Measurements from ENCODE around the gene INPP5A.

DNA sequence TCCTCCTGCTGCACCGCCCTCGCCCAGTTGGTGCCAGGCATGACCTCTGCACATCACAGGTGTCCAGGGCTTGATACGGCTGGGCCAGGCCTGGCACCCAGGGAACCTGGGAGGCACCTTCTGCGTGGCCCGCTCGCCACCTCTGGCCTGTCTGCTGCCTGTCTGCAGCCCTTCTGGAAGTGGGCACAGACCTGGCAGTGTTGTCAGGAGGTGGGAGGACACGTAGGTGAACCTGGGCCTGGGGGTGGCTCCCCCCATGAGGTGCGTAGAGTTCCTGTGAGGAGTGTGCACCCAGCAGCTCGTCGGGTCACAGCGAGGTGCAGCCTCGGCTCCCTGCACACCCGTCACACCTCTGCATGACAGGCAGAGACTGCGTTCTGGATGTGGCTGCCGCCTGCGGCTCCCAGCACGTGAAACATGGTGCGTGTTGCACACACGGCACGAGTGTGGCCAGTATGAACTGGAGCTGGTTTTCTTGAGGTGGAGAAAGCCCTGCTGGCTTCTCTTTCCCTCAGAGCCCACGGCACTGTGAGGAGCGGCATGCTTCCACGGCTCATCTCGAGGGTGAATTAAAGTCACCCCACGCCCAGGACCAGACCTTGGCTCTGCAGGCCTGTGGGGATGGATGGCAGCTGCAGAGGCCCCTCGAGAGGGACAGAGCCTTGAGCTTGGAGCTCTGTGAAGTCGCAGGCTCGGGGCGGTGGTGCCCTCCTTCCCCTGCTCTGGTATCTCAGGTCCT lies 24.8 kb downstream of the INPP5A start:
- TF ChIP-seq, protein P1, sequence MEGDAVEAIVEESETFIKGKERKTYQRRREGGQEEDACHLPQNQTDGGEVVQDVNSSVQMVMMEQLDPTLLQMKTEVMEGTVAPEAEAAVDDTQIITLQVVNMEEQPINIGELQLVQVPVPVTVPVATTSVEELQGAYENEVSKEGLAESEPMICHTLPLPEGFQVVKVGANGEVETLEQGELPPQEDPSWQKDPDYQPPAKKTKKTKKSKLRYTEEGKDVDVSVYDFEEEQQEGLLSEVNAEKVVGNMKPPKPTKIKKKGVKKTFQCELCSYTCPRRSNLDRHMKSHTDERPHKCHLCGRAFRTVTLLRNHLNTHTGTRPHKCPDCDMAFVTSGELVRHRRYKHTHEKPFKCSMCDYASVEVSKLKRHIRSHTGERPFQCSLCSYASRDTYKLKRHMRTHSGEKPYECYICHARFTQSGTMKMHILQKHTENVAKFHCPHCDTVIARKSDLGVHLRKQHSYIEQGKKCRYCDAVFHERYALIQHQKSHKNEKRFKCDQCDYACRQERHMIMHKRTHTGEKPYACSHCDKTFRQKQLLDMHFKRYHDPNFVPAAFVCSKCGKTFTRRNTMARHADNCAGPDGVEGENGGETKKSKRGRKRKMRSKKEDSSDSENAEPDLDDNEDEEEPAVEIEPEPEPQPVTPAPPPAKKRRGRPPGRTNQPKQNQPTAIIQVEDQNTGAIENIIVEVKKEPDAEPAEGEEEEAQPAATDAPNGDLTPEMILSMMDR (IDR thresholded peaks at IDR 0.05; ENCODE audit: low read length), result no peak
- no peak for TF ChIP-seq EZH2 (optimal IDR thresholded peaks at IDR 0.05; ENCODE audit: low read depth, low read length)
